Trophoblast cell (in vitro differentiated cells and primary cell): ENCODE data around the gene SYNE2.

Experiments used
- DNase-seq, 2 donors: peaks; one replicate each; pipeline ENCODE4 v3.0.0-alpha.2; 2016
- H2AFZ ChIP-seq: 2 replicates; pipeline ENCODE4 v1.6.1; 2013; ENCODE audit warnings: low read length, moderate library complexity, mild to moderate bottlenecking; ENCODE audit not compliant: insufficient read depth, poor library complexity
- H2AK5ac ChIP-seq: 2 replicates; pipeline ENCODE4 v1.6.1; 2013; ENCODE audit warnings: mild to moderate bottlenecking, low read length
- H2BK120ac ChIP-seq: 2 replicates; pipeline ENCODE4 v1.6.1; 2013; ENCODE audit warnings: low read length, mild to moderate bottlenecking, moderate library complexity; ENCODE audit not compliant: insufficient read depth, poor library complexity
- H2BK12ac ChIP-seq: 2 replicates; pipeline ENCODE4 v1.6.1; 2013; ENCODE audit warnings: mild to moderate bottlenecking, low read length, moderate library complexity
- H2BK5ac ChIP-seq: 2 replicates; pipeline ENCODE4 v1.6.1; 2013; ENCODE audit warnings: low read length, low read depth, moderate library complexity, mild to moderate bottlenecking; ENCODE audit not compliant: poor library complexity
- H3K14ac ChIP-seq: 2 replicates; pipeline ENCODE4 v1.6.1; 2013; ENCODE audit warnings: mild to moderate bottlenecking, low read length
- H3K18ac ChIP-seq: 2 replicates; pipeline ENCODE4 v1.6.1; 2013; ENCODE audit warnings: mild to moderate bottlenecking, low read length
- H3K23ac ChIP-seq: 2 replicates; pipeline ENCODE4 v1.6.1; 2013; ENCODE audit warnings: low read length
- H3K27ac ChIP-seq: 2 replicates; pipeline ENCODE4 v1.5.1; 2013; ENCODE audit warnings: low read depth, mild to moderate bottlenecking, inconsistent platforms, low read length, moderate library complexity
- H3K27me3 ChIP-seq: 2 replicates; pipeline ENCODE4 v1.6.1; 2013; ENCODE audit warnings: inconsistent platforms, mild to moderate bottlenecking, low read length, moderate library complexity; ENCODE audit not compliant: insufficient read depth
- H3K36me3 ChIP-seq, 2 experiments: 1 replicate in 1 of 2; 2 replicates in 1 of 2; pipeline ENCODE4 v1.6.1; 2013; ENCODE audit warnings: low read length in 2 of 2, mild to moderate bottlenecking in 2 of 2, moderate library complexity in 1 of 2; ENCODE audit not compliant: insufficient read depth in 2 of 2, control insufficient read depth in 1 of 2
- H3K4ac ChIP-seq: 2 replicates; pipeline ENCODE4 v1.6.1; 2013; ENCODE audit warnings: low read depth, mild to moderate bottlenecking, low read length, moderate library complexity
- H3K4me1 ChIP-seq, 2 experiments: 1 replicate in 1 of 2; 2 replicates in 1 of 2; pipeline ENCODE4 v1.6.1; 2013; ENCODE audit warnings: low read length in 2 of 2, mild to moderate bottlenecking in 2 of 2, moderate library complexity in 1 of 2; ENCODE audit not compliant: insufficient read depth in 2 of 2, control insufficient read depth in 1 of 2
- H3K4me2 ChIP-seq: 2 replicates; pipeline ENCODE4 v1.6.1; 2013; ENCODE audit warnings: inconsistent platforms, mild to moderate bottlenecking, low read length, moderate library complexity
- H3K4me3 ChIP-seq: 2 replicates; pipeline ENCODE4 v1.5.1; 2013; ENCODE audit warnings: mild to moderate bottlenecking, low read depth, low read length, inconsistent platforms
- H3K79me1 ChIP-seq: one replicate; pipeline ENCODE4 v1.6.1; 2013; ENCODE audit warnings: low read length
- H3K79me2 ChIP-seq: 2 replicates; pipeline ENCODE4 v1.6.1; 2013; ENCODE audit warnings: low read length, mild to moderate bottlenecking; ENCODE audit not compliant: control insufficient read depth, insufficient read depth, poor library complexity
- H3K9ac ChIP-seq: 2 replicates; pipeline ENCODE4 v1.6.1; 2013; ENCODE audit warnings: mild to moderate bottlenecking, low read length
- H3K9me3 ChIP-seq: 2 replicates; pipeline ENCODE4 v1.6.1; 2013; ENCODE audit warnings: low read depth, mild to moderate bottlenecking, control low read depth, inconsistent platforms, low read length; ENCODE audit not compliant: insufficient read depth
- H4K12ac ChIP-seq: 2 replicates; pipeline ENCODE4 v1.6.1; 2013; ENCODE audit warnings: low read depth, mild to moderate bottlenecking, low read length, moderate library complexity
- H4K8ac ChIP-seq: 2 replicates; pipeline ENCODE4 v1.6.1; 2013; ENCODE audit warnings: low read depth, mild to moderate bottlenecking, low read length, moderate library complexity
- H4K91ac ChIP-seq: one replicate; pipeline ENCODE4 v1.6.1; 2013; ENCODE audit warnings: low read depth, mild to moderate bottlenecking, low read length, moderate library complexity
- WGBS: extraction: QIAGEN DNeasy Blood & Tissue Kit; methylation state at CpG from one replicate; pipeline ENCODE4 v1.1.7; 2013; ENCODE audit warnings: missing lambda C conversion rate; ENCODE audit not compliant: insufficient read length, insufficient coverage; ENCODE audit errors: extremely low coverage; 5-methylcytosine and 5-hydroxymethylcytosine counted together

SYNE2 gene

GRCh38 chr14:64213853-64214570, 361.2 kb downstream of the SYNE2 start:
- peak overlapping the region; percentile 82 for H2BK120ac ChIP-seq
- peak overlapping the region; percentile 76 for H3K27ac ChIP-seq
- no peaks in the 10 kb centered on the region for H3K9me3 ChIP-seq
- no peak overlapping the region for H2AFZ ChIP-seq
- H3K9ac ChIP-seq = no peak overlapping the region
- peak overlapping the region; percentile 63 for H3K14ac ChIP-seq
- no peaks in the 10 kb centered on the region for H3K27me3 ChIP-seq
- peaks cover 7% of the 10 kb centered on the region for H3K79me1 ChIP-seq
- H3K4ac ChIP-seq = peak overlapping the region; percentile 30
- peak overlapping the region; percentile 78 for H2BK5ac ChIP-seq
- H3K79me2 ChIP-seq = peaks cover 2% of the 10 kb centered on the region
- H3K23ac ChIP-seq = no peak overlapping the region
- no peak overlapping the region for H3K4me2 ChIP-seq
- H2BK12ac ChIP-seq = peak overlapping the region; percentile 90
- H3K4me1 ChIP-seq = peaks cover 11 to 18% of the 10 kb centered on the region in 2 experiments
- H4K8ac ChIP-seq = peak overlapping the region; percentile 57
- H3K36me3 ChIP-seq = peaks cover 20 to 27% of the 10 kb centered on the region in 2 experiments
- WGBS = no CpG with 5 or more reads among the region's 15 CpGs
- H3K4me3 ChIP-seq = no peak overlapping the region
- peak overlapping the region; percentile 88 for H4K91ac ChIP-seq
- H2AK5ac ChIP-seq = peak overlapping the region; percentile 70
- peak overlapping the region; percentile 67 for H3K18ac ChIP-seq
- no peak for DNase-seq
- no peak overlapping the region for H4K12ac ChIP-seq

- Histone ChIP-seq H3K27me3 (no peaks in the 10 kb centered on the region), H4K12ac (no peak overlapping the region), H4K91ac (no peak overlapping the region), H3K4me1 (peaks cover 13 to 24% of the 10 kb centered on the region in 2 experiments), H2AK5ac (no peak overlapping the region), H3K79me1 (peaks cover 7% of the 10 kb centered on the region), H3K36me3 (peaks cover 12 to 26% of the 10 kb centered on the region in 2 experiments), H3K9me3 (no peaks in the 10 kb centered on the region), H3K27ac (no peak overlapping the region), H3K4me2 (no peak overlapping the region), H2BK120ac (no peak overlapping the region), H3K18ac (no peak overlapping the region), H3K4me3 (no peak overlapping the region), H2BK5ac (no peak overlapping the region), H3K4ac (no peak overlapping the region), H2AFZ (no peak overlapping the region), H3K79me2 (peaks cover 2% of the 10 kb centered on the region), H4K8ac (no peak overlapping the region), H2BK12ac (no peak overlapping the region), H3K23ac (no peak overlapping the region), H3K9ac (no peak overlapping the region), H3K14ac (no peak overlapping the region)
- no CpG with 5 or more reads among the region's 10 CpGs for WGBS
- DNase-seq = no peak
Measured at GRCh38 chr14:64215274-64215673, 362.5 kb downstream of the SYNE2 start.

GRCh38 chr14:64215978-64216377, 363.2 kb downstream of the SYNE2 start:
- Histone ChIP-seq H4K12ac (no peak overlapping the region), H3K4ac (no peak overlapping the region), H3K9me3 (no peaks in the 10 kb centered on the region), H3K79me1 (peaks cover 7% of the 10 kb centered on the region), H3K23ac (no peak overlapping the region), H2BK5ac (no peak overlapping the region), H3K27ac (no peak overlapping the region), H3K18ac (no peak overlapping the region), H3K79me2 (peaks cover 2% of the 10 kb centered on the region), H3K4me1 (peaks cover 13 to 24% of the 10 kb centered on the region in 2 experiments), H4K91ac (no peak overlapping the region), H3K4me3 (no peak overlapping the region), H3K36me3 (peaks cover 16 to 30% of the 10 kb centered on the region in 2 experiments), H2AFZ (no peak overlapping the region), H2BK120ac (no peak overlapping the region), H4K8ac (no peak overlapping the region), H3K9ac (no peak overlapping the region), H2AK5ac (no peak overlapping the region), H3K14ac (no peak overlapping the region), H3K27me3 (no peaks in the 10 kb centered on the region), H3K4me2 (no peak overlapping the region), H2BK12ac (no peak overlapping the region)
- DNase-seq = no peak
- no CpG with 5 or more reads among the region's 13 CpGs for WGBS

- H3K23ac ChIP-seq = no peak overlapping the region
- H3K9me3 ChIP-seq = no peaks in the 10 kb centered on the region
- H3K27me3 ChIP-seq = no peaks in the 10 kb centered on the region
- no peak overlapping the region for H2AK5ac ChIP-seq
- peaks cover 2% of the 10 kb centered on the region for H3K79me2 ChIP-seq
- H3K18ac ChIP-seq = no peak overlapping the region
- H4K8ac ChIP-seq = no peak overlapping the region
- no peak overlapping the region for H4K91ac ChIP-seq
- no peak overlapping the region for H3K4me3 ChIP-seq
- H2BK5ac ChIP-seq = no peak overlapping the region
- no peak overlapping the region for H2AFZ ChIP-seq
- H3K9ac ChIP-seq = no peak overlapping the region
- no CpG with 5 or more reads among the region's 4 CpGs for WGBS
- no peak overlapping the region for H3K27ac ChIP-seq
- H3K4ac ChIP-seq = no peak overlapping the region
- peaks cover 7% of the 10 kb centered on the region for H3K79me1 ChIP-seq
- no peak overlapping the region for H3K14ac ChIP-seq
- no peak overlapping the region for H4K12ac ChIP-seq
- no peak overlapping the region for H2BK12ac ChIP-seq
- DNase-seq = no peak
- no peak overlapping the region for H2BK120ac ChIP-seq
- H3K4me2 ChIP-seq = no peak overlapping the region
- peaks cover 20 to 32% of the 10 kb centered on the region in 2 experiments for H3K36me3 ChIP-seq
- peaks cover 13 to 24% of the 10 kb centered on the region in 2 experiments for H3K4me1 ChIP-seq
Measured at GRCh38 chr14:64217308-64217707, 364.5 kb downstream of the SYNE2 start.
